ENCODE measurements around the gene RHOV. TPM values are rescaled to one million over a fixed set of nuclear protein-coding genes. Genes with fewer than 3 reads are reported as not detected.

The RHOV gene
- total RNA-seq, 1 experiment from 2014 or later: 0.51 TPM

DNA sequence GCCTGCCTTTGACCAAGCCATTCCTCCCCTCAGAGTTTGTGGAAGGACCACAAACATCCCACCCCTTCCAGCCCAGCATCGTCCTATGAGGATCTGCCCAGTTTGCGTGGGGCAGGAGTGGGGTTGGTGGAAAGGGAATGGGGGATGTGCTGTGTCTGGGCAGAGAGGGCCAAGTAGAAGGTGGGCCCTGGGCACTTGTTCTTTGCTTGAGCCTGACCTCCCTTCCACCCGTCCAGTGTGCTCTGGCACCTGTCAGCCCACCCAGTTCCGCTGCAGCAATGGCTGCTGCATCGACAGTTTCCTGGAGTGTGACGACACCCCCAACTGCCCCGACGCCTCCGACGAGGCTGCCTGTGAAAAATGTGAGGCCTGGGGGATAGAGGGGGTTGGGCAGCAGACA lies 19.9 kb downstream of the RHOV start:
- no peak for DNase-seq (ENCODE audit: low read depth)
- in situ Hi-C loops (cut with HindIII; ENCODE audit: low pct_unique_long_range_greater_than_20kb, low sequenced_read_pairs): no loop called here

DNA sequence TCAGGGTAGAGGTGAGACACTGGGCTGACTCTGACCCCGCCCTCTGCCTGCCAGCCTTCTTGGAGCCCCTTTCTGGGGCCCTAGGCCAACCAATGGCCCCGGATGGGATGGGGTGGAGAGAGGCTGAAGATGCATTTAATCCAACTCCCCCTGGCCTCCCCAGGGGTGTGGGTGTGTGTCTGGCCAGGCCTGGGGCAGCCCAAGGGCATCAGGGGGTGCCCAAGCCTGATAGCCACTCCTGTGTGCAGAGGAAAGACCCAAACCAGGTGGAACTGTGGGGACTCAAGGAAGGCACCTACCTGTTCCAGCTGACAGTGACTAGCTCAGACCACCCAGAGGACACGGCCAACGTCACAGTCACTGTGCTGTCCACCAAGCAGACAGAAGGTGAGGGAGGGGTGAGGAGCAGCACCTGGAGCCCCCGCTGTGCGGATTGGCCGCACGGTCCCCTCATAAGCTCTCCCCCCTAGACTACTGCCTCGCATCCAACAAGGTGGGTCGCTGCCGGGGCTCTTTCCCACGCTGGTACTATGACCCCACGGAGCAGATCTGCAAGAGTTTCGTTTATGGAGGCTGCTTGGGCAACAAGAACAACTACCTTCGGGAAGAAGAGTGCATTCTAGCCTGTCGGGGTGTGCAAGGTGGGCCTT lies 20.7 kb downstream of the RHOV start:
- no peak for DNase-seq (ENCODE audit: low read depth)
- in situ Hi-C loops (cut with HindIII; ENCODE audit: low pct_unique_long_range_greater_than_20kb, low sequenced_read_pairs): no loop called here

DNA sequence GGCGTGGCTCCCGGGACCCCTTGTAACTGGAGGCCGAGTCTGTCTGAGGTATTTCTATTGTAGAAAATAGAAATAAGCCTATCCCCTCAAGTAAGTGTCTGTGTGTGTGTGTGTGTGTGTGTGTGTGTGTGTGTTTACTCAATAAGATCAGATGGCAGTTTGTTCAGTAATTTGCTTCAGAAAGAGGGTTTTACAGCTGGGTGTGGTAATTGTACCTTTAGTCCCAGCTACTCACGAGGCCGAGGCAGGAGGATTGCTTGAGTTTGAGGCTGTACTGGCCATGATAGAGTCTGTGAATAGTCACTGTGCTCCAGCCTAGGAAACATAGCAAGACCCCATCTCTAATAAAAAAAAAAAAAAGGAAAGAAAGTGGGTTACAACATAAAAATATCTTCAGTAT lies 21.5 kb downstream of the RHOV start:
- in situ Hi-C loops (cut with HindIII; ENCODE audit: low pct_unique_long_range_greater_than_20kb, low sequenced_read_pairs): no loop called here
- no peak for DNase-seq (ENCODE audit: low read depth)

DNA sequence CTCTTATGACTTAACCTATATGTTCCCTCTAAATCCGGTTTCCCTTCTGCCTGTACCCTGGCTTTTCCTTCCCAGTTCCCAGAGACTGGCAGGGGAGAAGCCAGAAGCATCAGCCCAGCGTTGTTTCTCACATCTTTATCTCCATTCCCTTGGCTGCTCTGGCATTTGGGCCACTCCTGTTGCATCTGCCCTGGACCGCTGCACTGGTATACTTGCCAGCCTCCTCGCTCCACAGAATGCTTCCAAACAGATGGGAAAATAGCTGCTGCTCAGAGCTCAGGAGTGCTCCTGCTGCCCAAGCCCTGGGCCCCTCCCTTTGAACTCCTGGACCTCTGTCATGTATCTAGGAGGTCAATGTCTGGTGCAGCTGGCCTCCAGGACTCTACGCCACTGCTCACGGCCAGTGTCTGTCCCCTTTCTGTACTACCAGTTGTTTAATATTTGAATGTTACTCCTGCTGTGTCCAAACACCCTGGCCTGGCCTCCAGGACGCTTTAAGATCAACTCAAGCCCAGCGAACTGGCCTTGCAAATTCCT lies 23.4 kb downstream of the RHOV start:
- DNase-seq (ENCODE audit: low read depth): no peak
- in situ Hi-C loops (cut with HindIII; ENCODE audit: low pct_unique_long_range_greater_than_20kb, low sequenced_read_pairs): no loop called here

DNA sequence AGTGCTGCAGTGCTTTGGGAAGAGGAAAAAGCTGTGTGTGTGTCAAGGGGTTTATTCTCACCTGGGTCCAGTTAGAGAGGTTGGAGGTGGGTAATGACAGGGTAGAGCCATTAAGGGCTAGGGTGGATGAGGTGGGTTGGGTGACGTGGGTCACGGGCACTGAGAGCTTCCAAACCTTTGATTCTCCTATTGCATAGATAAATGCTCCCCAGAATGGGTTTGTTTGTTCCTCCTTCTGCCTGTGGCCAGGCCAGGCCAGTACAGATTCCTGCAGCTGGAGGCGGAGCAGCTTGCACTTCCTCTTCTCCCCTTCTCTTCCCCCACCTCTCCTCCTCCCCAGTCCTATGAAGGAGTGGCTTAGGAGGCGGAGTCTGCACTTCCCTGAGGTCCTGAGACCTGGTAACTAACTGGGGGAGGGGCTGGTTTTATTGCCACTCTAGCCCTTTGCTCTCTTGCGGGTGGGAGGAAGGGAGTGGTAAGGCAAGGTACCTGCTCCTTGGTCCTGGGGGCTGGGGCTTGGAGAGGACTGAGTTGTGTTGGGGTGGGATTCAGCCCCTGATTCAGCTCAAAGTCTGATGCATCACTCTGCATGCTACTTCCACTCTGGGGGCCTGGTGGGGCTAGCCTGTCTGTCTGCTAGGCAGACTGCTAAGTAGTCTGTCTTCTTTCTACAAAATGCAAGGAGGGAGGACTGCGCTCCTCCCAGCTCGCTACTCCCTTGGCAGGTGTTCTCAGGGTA lies 26.6 kb downstream of the RHOV start:
- DNase-seq (ENCODE audit: low read depth): peak; percentile 76
- in situ Hi-C loops (cut with HindIII; ENCODE audit: low pct_unique_long_range_greater_than_20kb, low sequenced_read_pairs): no loop called here

DNA sequence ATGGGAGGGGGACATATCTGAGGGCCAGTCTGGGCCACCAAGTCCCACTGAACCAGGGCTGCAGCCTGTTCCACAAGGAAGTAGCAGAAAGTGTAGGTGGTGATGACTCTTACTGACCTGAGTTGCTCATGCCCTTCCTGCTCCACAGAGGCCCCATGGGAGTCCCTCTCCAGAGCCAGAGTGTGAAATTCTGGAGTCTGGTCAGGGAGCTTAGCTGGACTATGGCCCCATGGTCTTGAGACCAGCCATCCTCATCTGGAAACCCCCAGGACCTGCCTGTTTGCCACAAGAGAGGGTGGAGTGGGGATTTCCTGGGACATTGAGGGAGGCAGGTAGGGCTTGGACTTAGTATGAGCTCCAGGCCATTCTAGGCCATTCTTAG lies 27.2 kb downstream of the RHOV start:
- no peak for DNase-seq (ENCODE audit: low read depth)
- in situ Hi-C loops (cut with HindIII; ENCODE audit: low pct_unique_long_range_greater_than_20kb, low sequenced_read_pairs): no loop called here

DNA sequence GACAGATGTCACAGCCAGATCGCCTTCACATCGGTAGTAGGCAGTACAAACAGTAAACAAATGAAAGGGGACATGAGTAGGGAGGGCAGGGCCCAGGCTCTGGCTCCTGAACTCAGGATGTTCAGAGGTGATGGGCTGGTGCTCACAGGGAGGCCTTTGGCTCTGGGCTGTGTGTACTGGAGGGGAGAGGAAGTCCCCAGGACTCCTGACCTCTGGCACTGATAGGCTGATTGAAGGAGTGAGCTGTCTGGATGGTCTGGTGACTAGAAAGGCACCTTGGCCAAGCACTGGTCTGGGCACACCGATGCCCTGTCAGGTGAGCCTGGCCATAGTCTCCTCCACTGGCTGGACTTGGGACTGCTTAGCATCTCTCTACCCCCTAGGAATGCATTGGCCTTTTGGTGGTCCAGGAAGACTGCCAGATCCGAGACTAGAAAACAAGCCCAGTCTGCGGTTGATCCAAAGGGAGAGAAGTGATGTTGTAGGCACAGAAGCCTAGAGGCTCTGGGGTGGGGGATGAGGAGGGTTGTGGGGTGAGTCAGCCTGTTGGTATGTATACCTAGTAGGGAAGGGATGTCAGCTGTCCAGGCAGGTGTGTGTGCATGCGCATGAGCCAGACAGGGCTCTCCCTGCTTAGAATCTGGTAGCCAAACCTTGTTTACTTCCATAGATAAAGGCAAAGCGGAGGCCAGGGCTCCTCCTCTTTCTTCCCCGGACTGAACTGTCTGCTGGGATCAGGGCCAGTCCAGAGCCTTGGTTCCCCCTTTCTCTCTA lies 28.3 kb downstream of the RHOV start:
- DNase-seq (ENCODE audit: low read depth): peak; percentile 33

DNA sequence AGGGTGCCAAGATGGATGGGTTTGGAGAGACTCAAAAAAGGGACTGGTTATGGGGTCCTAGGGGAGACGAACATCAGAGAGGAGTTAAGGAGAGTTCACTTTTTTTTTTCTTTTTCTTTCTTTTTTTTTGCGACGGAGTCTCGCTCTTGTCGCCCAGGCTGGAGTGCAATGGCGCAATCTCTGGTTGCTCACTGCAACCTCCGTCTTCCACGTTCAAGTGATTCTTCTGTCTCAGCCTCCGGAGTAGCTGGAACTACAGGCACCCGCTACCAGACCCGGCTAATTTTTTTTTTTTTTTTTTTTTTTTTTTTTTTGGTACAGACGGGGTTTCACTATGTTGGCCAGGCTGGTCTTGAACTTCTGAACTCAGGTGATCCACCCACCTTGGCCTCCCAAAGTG lies 29.0 kb downstream of the RHOV start:
- in situ Hi-C loops (cut with HindIII; ENCODE audit: low pct_unique_long_range_greater_than_20kb, low sequenced_read_pairs): no loop called here
- no peak for DNase-seq (ENCODE audit: low read depth)

More for the DNA sequence above, 28.3 kb downstream of the RHOV start:
- in situ Hi-C loops (cut with HindIII; ENCODE audit: low pct_unique_long_range_greater_than_20kb, low sequenced_read_pairs): no loop called here

DNA sequence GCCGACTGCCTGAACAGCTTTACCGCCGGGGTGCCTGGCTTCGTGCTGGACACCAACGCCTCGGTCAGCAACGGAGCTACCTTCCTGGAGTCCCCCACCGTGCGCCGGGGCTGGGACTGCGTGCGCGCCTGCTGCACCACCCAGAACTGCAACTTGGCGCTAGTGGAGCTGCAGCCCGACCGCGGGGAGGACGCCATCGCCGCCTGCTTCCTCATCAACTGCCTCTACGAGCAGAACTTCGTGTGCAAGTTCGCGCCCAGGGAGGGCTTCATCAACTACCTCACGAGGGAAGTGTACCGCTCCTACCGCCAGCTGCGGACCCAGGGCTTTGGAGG lies 29.4 kb downstream of the RHOV start:
- no peak for DNase-seq (ENCODE audit: low read depth)
- in situ Hi-C loops (cut with HindIII; ENCODE audit: low pct_unique_long_range_greater_than_20kb, low sequenced_read_pairs): no loop called here

DNA sequence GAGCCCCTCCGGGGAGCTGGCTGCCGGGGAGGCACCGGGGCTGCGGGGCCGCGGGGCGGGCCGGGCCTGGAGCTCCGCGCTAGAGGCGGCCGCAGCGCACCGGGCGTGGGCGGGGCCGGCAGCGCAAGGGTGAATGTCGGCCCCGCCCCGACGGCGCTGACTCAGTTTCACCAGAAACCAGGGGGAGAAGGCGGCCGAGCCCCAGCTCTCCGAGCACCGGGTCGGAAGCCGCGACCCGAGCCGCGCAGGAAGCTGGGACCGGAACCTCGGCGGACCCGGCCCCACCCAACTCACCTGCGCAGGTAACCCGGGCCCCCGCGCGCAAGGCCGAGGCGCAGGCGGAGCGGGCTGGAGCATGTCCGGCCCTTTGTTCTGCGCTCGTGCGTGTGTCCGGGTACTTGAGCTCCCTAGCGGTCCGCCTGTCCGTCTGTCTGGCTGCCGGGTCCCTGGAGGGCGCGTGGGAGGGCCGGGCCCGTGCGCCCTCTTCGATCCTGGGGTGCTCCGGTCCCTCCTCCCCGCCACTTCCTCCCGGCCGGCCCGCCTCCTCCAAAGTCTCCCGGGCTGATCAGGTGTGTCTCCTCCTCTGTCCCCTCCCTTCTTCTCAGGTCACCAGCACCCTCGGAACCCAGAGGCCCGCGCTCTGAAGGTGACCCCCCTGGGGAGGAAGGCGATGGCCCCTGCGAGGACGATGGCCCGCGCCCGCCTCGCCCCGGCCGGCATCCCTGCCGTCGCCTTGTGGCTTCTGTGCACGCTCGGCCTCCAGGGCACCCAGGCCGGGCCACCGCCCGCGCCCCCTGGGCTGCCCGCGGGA lies 29.9 kb downstream of the RHOV start, which contains the start of gene SPINT1:
Gene SPINT1 (plus strand): TSS at position 164 of the 811 bp plus-strand sequence. CDS start 507 bp downstream, at position 671.
- DNase-seq (ENCODE audit: low read depth): peak; percentile 8
- in situ Hi-C loops (cut with HindIII; ENCODE audit: low pct_unique_long_range_greater_than_20kb, low sequenced_read_pairs): no loop called here

DNA sequence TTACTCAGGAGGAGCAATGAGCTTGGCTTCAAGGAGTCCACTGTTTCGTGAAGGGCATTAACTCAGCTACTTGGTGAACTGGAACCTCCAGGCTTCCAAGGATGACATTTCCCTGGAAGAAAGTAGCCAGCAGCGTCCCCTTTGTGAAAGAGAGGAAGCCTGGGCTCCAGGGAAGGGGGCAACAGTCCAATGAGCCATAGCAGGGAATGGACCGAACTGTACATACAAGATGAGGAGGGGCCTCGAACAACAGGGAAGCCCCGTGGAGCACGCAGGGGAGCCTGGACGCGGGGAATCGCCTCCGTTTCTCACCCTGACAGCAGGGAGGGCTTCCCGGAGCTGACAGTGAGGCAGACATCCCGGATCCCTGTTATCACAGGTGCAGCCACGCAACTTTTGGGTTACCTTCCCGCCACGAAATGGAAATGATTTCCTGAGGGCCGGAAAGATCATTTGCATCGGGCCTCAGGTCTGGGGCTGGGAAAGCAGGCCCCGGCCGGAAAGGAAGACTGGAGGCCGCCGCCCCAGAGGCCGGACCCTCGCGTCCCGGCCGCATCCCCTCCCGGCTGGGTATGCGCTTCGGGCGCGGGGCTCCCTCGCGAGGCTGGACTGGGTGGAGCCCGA lies 30.7 kb downstream of the RHOV start:
- in situ Hi-C loops (cut with HindIII; ENCODE audit: low pct_unique_long_range_greater_than_20kb, low sequenced_read_pairs): no loop called here
- no peak for DNase-seq (ENCODE audit: low read depth)

DNA sequence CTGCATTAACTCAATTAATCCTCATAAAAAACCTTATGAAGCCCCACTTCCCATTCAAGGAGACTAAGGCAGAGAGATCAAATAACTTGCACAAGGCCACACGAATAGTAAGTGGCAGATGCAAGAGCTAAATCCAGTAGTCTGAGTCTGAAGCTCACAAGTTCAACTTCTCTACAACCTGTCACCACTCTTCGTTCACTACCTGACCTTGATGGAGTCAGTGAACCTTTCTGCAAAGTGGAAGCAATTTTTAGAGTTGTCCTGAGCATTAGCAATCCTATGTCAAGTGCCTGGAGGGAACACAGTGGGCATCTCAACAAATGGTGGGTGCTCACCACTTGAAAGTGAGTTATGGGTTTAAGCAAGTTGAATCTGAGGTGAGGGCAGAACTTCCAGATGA lies 32.3 kb downstream of the RHOV start:
- DNase-seq (ENCODE audit: low read depth): no peak
- in situ Hi-C loops (cut with HindIII; ENCODE audit: low pct_unique_long_range_greater_than_20kb, low sequenced_read_pairs): no loop called here

DNA sequence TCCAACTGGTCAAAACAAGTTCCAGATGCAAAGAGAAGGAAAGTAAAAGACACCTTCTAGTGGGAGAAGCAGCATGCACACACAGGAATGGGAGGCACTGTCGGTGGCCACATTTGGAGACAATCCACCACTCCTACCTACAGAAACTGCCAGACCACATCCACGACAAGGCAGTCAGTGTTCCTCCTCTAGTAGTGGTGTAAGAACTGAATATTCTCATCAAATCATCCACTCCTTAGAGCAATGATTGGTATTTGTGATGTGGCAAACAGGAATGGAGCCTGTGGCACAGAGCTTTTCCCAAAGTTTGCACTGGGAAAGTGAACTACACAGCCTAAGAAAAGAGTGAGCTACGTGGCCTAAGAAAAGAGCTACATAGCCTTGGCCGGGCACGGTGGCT lies 35.3 kb downstream of the RHOV start:
- no peak for DNase-seq (ENCODE audit: low read depth)
- in situ Hi-C loops (cut with HindIII; ENCODE audit: low pct_unique_long_range_greater_than_20kb, low sequenced_read_pairs): no loop called here

DNA sequence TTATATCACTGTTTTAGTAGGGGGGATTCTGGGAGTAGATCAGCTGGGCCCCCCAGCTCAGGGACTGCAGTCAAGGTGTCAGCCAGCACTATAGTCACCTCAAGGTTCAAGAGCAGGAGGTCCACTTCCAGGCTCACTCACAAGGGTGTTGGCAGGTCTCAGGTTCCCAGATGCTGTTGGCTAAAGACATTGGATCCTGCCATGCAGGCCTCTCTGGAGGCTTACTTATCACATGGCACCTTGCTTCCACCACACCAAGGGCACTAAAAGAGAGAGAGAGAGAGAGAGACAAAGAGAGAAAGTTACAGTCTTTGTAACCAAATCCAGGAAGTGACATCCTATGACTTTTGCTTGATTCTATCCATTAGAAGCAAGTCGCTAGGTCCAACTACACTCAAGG lies 38.0 kb downstream of the RHOV start:
- DNase-seq (ENCODE audit: low read depth): no peak
- in situ Hi-C loops (cut with HindIII; ENCODE audit: low pct_unique_long_range_greater_than_20kb, low sequenced_read_pairs): no loop called here

DNA sequence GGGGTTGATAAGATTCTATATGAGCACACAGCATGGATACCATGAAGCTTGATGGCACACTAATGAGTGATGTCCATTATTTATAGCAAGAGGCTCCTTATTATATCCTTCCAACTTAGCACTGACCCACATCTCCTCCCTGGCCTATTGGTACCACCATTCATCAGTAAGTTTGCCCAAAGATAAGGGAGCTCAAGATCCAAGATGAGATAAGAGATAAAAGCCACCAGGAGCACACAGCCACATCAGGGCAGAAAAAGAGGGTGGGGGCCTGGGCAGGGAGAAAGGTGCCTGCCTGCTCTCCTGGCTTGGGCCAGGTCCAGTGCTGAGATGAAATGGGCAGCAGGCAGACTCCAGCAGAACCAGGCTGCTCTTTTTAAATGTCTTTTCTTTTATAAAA lies 41.1 kb downstream of the RHOV start:
- in situ Hi-C loops (cut with HindIII; ENCODE audit: low pct_unique_long_range_greater_than_20kb, low sequenced_read_pairs): no loop called here
- DNase-seq (ENCODE audit: low read depth): no peak

DNA sequence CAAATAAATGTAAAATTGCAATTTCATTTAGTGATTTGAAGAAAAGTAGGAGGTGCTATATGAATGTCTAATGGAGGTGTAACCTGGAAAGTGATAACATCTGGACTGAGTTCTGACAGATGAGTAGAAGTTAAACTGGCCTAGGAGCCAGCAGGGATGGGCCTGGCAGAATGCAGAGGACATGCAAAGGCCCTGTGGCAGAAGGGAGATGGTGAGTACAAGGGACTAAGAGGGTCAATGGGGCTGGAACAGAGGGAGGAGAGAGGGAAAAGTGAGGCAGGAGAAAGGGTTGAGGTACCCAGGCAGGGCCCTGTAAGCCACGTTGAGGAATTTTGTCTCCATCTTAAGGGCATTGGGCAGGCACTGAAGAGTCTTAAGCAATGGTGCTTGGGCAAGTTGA lies 42.2 kb downstream of the RHOV start:
- in situ Hi-C loops (cut with HindIII; ENCODE audit: low pct_unique_long_range_greater_than_20kb, low sequenced_read_pairs): no loop called here
- DNase-seq (ENCODE audit: low read depth): no peak

DNA sequence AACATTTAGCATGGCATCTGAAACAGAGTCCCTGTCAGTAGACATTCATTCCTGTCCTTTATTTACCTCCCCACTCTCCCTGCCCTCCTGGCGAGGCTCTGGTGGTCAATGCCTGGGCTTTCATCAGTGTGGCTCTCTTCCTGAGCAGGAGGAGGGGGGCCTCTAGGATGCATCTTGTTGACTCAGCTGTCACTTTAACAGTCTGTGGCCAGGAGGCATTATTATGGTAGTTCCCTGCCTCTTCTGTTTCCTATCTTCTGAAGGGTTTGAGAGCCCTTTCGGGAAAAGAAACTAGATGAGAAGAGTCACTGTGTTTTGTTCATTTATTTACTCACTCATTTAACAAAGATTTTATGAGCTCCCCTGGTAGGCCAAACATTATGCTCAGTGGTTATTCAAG lies 43.1 kb downstream of the RHOV start:
- DNase-seq (ENCODE audit: low read depth): no peak
- in situ Hi-C loops (cut with HindIII; ENCODE audit: low pct_unique_long_range_greater_than_20kb, low sequenced_read_pairs): no loop called here

DNA sequence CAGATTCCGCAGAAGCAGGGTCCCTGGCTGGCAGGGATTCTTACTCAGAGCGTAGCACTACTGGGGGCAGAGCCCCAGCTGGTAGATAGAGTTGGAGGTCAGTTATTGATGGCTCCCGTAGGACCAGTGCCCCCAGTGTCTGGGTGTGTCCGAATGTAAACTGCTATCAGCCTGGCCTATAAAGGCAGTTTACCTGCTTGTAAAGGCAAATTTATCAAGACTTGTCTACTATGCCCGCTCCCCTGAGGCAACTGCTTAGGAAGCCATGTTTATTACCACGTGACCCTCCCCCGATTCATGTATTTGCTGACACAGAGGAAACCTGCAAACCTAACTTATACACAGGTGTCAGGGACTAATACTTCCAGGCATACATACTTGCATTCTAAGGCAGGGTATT lies 44.9 kb downstream of the RHOV start:
- in situ Hi-C loops (cut with HindIII; ENCODE audit: low pct_unique_long_range_greater_than_20kb, low sequenced_read_pairs): no loop called here
- no peak for DNase-seq (ENCODE audit: low read depth)
